Coronary artery (tissue), 2 donors: ENCODE data around the gene UNC5C.

Experiments used
- DNase-seq: peaks from one replicate; pipeline ENCODE4 v3.0.0-alpha.2; 2017; ENCODE audit warnings: low spot score
- H3K27ac ChIP-seq, 2 donors: fragments of 200-600 bp; sonication (generic); one replicate each; pipeline ENCODE4 v1.5.1; 2016 to 2019
- H3K4me3 ChIP-seq: fragments of 200-600 bp; sonication (generic); 2 replicates; pipeline ENCODE4 v1.5.1; 2016; ENCODE audit warnings: mild to moderate bottlenecking, moderate library complexity
- TF ChIP-seq, protein P1 (sequence below): fragments of 200-600 bp; sonication (generic); IDR thresholded peaks from one replicate; pipeline ENCODE4 v1.5.1; 2019; ENCODE audit warnings: antibody characterized with exemption

The UNC5C gene

DNA sequence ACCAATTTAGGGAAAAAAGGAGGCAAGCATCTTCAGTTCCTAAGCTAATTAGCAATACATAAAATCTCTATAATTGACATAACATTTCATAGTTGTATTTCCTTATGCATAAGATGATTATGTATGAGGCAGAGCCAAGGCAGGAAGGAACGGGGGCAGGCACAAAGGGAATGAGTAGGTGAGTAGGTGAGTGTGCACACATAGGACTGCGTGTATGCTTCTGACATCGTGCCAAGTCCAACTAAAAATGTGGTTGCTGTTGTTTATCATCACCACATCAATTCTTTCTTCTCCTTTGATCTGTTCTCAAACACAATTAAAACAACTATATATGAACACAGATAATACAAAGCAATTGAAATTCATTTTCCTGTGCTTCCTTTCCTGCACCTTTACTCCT lies 131.2 kb downstream of the UNC5C start:
- H3K27ac ChIP-seq: no peak overlapping the region
- no peak for DNase-seq
- TF ChIP-seq, protein P1, sequence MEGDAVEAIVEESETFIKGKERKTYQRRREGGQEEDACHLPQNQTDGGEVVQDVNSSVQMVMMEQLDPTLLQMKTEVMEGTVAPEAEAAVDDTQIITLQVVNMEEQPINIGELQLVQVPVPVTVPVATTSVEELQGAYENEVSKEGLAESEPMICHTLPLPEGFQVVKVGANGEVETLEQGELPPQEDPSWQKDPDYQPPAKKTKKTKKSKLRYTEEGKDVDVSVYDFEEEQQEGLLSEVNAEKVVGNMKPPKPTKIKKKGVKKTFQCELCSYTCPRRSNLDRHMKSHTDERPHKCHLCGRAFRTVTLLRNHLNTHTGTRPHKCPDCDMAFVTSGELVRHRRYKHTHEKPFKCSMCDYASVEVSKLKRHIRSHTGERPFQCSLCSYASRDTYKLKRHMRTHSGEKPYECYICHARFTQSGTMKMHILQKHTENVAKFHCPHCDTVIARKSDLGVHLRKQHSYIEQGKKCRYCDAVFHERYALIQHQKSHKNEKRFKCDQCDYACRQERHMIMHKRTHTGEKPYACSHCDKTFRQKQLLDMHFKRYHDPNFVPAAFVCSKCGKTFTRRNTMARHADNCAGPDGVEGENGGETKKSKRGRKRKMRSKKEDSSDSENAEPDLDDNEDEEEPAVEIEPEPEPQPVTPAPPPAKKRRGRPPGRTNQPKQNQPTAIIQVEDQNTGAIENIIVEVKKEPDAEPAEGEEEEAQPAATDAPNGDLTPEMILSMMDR: no peak
- no peak overlapping the region for H3K4me3 ChIP-seq

DNA sequence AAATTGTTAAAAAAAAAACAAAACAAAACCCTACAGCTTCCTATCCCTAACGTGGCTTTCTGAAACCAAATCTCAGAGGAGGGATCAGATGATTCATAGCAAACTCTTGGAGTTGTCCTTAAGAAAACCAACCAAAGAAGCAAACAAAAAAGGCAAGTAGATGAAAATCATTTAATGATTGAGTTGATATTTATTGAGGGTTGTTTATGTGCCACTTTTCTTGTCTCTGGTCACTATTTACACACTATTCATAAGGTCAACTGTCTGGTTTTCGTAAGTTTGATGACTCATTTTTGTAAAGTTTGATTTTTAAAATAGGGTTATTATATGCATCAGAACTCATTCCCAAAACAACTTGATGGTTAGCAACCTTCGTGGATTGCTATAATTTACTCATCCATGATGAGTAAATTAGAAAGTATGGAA lies 133.4 kb downstream of the UNC5C start:
- TF ChIP-seq, protein P1: no peak
- Histone ChIP-seq H3K27ac (no peak overlapping the region), H3K4me3 (no peak overlapping the region)
- DNase-seq: no peak

DNA sequence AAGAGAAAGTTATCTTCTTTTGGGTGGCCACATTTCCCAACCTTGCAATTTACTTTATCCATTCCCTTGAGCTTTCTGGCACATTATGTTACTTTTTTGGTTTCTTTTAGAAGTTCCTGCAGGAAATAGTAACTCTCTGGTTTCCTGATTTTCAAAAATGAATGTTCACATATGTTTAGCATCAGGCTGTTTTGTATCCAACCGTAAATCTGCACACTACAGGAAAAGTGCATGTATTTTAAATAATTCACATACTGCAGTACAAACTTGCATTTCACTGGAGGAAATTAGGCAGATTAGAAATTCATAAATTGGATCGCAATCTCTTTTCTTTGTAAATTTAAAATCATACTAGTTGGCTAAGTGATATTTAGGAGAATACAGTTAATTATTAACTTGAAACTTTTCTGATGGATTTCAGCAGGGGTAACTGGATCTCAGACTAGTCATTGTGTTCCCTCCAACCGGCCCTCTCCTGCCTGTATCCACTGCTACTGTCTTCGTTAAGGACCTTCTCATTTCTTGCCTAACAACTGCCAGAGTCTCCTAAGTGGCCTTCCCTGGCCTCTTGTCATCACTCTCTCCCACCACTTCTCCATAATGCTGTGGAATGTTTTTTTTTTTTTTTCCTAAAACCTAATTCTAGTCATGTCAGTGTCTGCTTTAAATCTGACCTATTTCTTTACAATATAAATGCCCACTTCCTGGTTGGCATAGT lies 137.2 kb downstream of the UNC5C start:
- DNase-seq: no peak
- Histone ChIP-seq H3K27ac (no peak overlapping the region), H3K4me3 (no peak overlapping the region)
- TF ChIP-seq, protein P1: no peak

DNA sequence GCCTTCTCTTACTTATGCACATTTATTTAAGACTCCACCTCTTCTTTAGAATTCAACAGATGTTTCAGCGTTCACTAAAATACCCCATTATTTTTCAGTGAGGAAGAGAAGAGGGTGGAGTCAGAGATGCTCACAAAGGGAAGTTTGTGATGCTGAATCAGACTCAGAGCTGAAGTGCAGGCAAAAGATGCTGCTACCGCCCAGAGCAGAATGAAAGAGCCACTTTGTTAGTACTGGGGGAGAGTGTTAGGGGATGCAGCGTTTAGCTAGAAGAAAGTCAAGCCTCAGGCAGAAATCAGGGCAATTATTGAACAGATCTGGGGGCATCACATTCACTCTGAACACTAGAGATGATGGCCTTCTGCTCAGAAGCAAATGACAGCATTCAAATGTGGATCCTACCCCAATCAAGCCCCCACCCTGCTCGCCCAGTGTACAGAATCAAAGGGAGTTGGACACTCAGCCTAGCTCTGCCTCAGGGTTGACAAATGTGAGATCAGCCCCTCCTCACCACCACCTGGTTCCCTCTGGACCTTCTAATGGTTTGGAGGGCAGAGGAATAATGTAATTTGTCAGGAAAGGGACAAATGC lies 138.3 kb downstream of the UNC5C start:
- DNase-seq: no peak
- Histone ChIP-seq H3K27ac (no peak overlapping the region), H3K4me3 (no peak overlapping the region)
- TF ChIP-seq, protein P1: no peak

DNA sequence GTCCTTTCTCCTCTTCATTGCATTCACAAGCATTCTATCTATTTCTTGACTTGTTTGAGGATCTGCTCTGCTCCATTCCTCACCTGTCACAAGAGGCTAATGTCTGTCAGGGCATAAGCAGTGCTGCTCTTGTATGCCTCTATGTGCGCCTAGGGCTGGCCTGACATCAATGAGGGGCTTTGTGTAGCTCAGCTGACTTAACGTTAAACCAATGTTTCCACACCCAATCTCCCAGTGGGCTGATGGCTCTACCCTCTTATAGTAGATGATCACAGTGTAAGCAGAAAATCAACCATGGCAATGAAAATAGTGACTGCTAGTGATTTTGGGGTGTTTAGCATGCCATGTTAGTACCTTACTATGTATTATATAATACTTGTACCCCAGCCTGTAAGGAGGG lies 139.0 kb downstream of the UNC5C start:
- no peak for DNase-seq
- TF ChIP-seq, protein P1: no peak
- no peak overlapping the region for H3K27ac ChIP-seq
- no peak overlapping the region for H3K4me3 ChIP-seq

DNA sequence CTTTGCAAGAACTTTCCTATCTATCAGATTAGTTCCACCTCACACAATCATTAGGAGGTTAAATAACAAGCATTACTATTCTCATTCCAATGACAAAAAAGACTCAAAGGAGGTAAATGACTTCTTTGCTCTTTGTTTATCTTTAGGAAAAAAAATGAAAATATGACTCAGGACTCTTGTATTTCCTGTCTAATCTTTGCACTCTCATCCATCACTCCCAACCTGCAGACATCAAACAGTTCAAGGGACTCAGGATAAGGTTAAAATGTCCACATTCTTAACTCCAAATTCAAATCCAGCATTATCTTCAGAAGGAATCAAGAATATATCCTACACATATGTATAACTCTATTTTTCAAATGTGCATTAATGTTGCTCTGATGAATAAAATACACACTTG lies 139.6 kb downstream of the UNC5C start:
- TF ChIP-seq, protein P1: no peak
- DNase-seq: no peak
- no peak overlapping the region for H3K4me3 ChIP-seq
- no peak overlapping the region for H3K27ac ChIP-seq

DNA sequence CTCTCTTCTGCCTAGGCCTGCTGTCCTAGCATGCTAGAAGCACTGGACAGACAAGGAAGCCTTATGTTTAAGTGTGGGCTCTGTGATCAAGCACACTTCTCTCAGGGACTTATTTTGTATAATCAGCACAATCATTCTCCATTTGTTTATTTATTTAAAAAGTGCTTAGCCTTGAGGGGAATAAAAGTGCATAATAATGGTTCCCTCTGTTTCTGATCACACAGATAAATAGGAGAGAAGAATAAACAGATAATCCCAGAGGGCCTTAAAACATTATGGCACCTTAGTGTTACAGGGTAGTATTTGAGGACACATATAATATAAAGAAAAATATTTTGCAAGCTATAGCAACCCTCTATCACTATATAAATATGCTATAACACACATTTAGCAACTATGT lies 146.5 kb downstream of the UNC5C start:
- H3K4me3 ChIP-seq: no peak overlapping the region
- TF ChIP-seq, protein P1: no peak
- no peak for DNase-seq
- no peak overlapping the region for H3K27ac ChIP-seq
